ENCODE results near the gene SCARB1. TPM values are rescaled to one million over a fixed set of nuclear protein-coding genes. Genes with fewer than 3 reads are reported as not detected.

The SCARB1 gene
- total RNA-seq, 1 experiment from 2014 or later = 38.0 TPM

DNA sequence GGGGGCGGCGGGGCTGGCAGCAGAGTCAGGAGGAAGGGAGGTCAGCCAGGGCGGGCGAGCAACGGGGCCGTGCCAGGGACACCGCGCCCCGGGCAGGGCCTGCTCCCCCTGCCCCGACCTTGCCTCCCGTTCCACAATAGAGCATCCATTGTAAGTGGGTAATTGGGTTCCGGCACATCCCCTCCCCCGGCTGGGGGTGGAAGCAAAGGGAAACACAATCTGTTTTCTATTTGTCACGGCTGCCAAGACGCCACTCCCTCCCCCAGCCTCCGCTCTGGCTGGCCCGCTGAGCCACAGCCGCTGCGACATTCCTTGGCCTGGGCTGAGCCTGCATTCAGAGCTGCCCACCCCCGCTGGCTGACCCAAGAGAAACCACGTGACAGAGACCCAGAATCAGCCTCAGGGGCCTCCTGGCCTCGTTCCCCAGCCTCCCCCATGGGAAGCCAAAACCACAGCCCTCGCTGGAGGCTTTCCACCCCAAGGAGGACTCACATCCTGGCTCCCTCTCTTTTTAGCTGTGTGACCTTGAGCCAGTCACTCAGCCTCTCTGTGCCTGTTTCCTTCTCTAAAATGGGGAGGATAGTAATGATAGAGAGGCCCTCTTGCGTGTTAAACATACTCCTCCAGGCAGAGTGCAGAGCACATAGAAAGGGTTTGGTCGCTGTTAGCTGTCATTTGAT lies 117.6 kb downstream of the SCARB1 start:
- peak; percentile 96 for DNase-seq (ENCODE audit: low read depth)

DNA sequence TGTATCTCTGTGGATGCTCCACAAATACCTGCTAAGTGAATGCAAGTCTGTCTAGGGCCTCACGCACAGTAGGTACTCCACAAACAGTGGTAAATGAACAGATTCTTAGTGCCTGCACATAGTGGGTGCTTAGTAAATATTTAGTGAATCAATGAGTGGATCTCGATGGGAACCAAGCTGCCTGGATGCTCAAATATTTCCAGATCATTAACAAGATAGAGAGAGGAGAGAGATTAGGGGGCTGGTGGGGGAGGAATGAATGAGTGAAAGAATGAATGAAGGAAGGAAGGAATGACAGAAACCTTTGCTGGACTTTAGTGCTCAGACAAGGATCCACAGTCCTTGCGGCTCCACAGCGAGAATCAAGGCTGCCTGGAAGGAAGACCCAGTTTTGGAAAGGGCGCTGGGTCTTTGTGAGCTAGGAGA lies 118.2 kb downstream of the SCARB1 start:
- DNase-seq (ENCODE audit: low read depth) = no peak

DNA sequence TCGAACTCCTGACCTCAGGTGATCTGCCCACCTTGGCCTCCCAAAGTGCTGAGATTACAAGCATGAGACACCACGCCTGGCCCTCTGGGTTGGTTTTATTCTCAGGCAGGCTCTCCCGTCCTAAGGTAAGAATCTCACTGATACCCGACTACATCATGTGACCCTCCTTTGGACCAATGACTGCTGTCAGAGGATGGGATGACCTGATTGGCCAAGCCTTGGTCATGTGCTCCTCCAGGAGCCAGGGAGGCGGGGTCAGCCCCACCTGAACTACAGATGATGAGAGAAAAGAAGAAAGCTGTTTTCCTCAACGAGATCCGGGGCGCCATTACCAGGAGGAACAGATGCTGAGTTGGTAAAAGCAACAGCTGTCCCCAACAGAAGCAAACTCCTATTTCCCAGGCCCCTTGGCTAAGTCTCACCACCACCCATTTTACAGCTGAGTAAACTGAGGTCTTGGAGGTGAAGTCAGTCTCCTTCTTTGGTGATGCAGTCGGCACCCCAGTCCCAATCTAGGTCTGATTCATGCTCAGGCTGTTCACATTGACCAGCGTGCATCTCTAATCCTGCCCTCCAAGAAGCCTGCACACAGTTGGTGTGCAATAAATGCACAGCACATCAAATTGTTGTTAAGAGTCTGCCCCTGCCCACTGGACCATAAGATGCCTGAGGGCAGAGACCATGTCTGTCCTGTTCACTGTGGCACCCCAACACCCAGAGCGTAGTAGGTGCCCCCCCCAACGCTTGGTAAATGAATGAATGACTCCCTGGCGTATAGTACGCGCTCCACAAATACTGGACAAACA lies 118.8 kb downstream of the SCARB1 start:
- DNase-seq (ENCODE audit: low read depth) = peak; percentile 50

DNA sequence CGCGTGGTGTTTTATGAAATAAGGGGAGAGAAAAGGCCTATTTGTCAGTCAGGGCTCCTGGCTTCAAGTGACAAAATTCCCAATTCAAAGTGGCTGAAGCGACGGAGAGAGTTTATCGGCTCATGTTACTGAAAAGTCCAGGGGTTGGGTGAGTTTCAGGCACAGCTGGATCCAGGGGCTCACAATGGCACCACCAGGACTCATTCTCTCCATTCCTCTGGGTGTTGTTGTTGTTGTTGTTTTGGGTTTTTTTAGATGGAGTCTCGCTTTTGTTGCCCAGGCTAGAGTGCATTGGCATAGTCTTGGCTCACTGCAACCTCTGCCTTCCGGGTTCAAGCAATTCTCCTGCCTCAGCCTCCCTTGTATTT lies 119.4 kb downstream of the SCARB1 start:
- no peak for DNase-seq (ENCODE audit: low read depth)

DNA sequence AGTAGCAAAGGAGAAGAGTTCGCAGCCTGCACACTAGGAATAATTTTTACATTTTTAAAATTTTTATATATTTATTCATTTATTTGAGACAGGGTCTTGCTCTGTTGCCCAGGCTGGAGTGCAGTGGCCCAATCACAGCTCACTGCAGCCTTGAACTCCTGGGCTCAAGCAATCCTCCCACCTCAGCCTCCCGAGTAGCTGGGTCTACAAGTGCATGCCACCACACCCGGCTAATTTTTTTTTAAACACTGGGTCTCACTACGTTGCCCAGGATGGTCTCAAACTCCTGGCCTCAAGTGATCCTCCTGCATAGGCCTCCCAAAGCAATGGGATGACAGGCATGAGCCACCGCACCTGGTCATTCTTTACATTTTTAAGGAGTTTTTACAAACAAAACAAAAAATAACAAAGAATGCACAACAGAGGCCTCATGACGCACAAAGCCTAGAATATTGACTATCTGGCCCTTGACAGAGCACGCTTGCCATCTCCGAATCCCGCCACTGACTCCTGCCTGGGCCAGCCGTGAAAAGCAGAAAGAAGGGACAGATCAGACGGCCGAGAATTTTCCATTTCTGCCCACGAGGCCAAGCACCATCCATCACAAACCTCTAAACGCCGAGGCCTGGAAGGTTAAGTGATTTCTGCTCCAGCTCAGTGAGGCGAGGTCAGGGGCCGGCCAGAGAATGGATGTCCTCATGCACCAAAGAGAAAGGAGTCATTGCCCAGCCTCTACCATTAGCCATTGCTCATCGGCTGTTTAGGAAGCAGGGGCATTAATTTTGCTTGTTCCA lies 120.0 kb downstream of the SCARB1 start:
- no peak for DNase-seq (ENCODE audit: low read depth)

DNA sequence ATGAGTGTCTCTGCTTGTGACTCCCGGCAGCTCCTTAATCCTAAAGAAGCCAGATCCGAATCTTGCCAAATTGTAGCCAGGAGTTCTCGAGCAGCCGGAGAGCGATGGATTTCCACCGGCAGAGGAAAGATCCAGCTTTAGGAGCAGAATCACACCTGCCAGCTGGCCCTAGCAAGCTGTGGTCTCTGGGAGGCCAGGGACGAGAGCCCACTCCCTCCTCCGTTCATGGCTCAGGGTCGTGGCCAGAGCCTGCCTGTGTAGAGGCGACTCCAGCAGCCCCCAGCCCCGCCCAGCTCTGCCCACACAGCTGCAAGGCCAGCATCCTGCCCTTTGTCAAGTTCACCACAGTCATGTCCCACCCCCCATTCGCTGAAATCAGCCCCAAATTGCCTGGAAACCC lies 121.0 kb downstream of the SCARB1 start:
- DNase-seq (ENCODE audit: low read depth) = no peak

DNA sequence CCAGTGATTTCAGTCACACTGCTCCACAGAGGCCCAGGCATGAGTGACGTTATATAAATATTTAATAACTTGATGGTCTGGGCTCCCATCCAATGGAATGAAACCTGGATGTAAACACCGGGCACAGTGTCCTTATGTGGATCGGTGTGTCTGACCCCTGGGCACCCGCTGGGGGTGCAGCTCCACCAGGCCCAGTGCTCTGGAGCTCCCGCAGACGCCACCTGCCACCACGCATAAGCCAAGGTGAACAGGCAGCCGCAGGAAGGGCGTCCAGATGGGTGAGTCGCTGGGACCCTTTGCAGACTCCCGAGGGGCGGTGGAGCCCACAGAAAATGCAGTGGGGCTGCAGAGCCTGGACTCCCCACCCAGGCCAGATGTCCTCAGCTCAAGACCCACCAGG lies 121.6 kb downstream of the SCARB1 start:
- no peak for DNase-seq (ENCODE audit: low read depth)

DNA sequence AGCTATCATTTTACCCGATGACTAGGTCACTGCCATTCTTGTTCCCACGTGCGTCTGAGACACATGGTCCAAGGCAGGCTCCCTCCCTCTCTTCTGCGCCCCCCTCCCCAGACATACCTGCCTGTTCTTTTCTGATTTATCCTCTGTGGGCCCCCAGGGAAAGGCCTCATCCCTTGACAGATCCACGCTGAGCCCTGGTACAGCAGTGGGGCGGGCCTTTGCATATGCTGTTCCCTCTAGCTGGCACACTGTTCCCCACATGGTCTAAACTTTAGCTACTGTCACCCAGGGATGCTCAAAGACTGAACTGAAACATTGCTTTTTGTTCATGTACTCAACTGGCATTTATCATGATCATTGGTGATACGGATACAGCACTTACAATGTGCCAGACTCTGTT lies 122.5 kb downstream of the SCARB1 start:
- DNase-seq (ENCODE audit: low read depth) = no peak

DNA sequence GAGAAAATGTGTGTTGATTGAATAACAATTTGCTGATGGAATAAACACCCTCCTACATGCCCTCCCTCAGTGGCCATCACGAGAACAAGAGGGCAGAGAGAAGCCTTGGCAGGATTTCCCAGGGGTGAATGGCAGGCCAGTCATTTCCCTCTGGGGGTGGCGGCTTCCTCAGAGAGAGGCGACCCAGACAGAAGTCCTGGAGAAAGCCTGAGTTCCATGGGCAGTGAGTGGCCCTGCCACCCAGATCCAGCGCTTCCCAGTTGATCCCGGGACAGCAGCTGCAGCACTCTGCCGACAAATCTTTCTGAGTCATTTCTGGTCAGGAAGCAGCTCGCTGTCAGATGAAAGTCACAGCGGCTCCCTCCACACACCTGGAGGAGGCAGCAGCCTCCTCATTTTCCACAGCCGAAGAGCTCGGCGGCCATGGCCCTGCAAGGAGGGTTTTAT lies 123.0 kb downstream of the SCARB1 start:
- DNase-seq (ENCODE audit: low read depth) = peak; percentile 81

DNA sequence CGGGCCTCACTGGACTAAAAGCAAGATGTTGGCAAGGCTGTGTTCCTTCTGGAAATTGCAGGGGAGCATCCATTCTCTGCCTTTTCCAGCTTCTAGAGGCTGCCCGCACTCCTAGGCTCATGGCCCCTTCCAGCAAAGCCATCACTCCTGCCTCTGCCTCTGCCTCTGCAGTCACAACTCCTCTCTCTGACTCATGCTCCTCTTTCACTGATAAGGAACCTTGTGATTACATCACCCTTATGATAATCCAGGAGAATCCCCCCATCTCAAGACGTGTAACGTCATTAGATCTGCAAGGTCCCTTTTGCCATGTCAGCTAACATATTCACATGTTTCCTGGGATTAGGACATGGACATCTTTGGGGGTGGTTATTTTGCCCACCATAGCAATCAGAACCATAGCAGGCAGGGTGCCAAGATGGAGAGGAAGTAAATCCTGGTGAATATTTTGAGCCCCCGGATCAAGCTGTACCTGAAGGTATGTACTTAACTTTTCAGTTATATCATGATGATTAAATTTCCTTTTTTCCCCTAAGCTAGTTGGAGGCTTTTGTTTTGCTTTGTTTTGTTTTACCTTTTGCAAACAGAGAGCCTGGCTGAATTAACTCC lies 123.6 kb downstream of the SCARB1 start:
- no peak for DNase-seq (ENCODE audit: low read depth)

DNA sequence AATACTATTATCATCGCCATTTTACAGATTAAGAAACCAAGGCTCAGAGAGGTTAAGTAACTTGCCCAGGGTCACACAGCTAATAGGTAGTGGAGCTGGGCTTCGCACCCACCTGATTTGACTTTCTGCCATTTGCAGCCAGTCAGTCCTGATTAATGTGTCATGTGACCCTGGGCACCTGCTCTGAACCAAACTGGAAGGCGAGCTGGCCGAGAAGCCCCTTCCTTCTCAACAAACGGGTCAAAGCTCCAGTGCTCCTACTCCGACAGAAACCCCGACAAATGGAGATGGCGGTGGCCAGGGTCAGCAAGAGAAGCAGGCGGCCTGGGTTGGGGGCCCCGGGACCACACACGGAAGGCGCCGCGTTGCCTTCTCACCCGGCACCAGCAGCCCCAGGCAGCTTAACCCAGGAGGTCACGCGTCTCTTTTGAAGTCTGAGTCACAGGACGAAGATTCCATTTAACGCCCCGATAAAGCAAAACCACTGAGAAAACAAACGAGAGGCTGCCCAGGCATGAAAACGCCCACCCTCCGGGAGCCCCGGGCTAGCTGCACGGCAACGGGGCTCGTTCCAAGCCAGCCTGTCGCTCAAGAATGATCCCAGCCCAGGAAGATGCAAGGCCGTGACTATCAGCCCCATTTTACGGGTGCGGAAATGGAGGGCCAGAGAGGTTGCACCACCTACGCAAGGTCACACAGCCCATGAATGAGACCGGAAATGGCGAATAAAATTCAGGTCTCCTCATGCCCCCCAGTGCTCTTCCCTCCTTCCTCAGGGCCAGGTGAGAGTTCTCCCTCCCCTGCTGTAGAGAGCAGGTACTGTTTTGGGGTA lies 124.8 kb downstream of the SCARB1 start:
- DNase-seq (ENCODE audit: low read depth) = peak; percentile 73

DNA sequence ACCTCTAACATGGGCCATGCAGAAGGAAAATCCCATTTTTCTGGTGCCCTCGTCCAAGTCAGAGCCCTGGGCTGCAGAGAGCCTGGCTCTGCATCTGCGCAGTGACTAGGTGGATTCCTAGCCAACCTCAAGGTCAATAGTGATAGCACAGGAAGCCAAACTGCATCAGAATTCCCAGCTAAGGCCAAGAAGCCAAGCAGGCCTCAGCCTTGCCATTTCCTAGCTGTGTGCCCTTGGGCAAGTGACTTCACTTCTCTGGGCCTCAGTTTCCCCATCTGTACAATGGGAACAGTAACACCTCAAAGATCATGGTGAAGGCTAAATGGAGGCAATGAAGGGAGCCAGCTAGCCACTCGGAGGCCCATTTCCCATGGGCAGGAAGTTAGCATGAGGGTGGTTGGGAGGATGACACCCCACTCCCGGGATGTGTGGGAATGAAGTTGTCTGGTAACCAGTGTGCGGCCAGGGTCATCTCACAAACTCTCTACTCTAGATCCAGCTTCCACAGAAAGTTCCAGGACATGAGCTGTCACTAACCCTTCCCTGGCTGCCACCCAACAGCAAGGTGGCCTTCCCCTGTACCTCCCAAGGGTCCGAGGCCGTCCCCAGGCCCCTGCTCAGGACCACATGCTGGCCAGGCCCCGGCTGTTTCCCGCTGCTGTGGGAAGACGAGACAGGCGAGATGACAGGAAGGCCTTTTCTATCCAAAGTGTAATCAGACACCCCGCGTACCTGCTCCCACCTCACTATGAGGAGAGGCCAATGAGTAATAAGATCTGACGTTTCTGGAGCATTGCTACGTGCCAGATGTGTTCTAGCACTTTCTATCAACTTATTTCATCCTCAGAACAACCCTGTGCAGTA lies 125.7 kb downstream of the SCARB1 start:
- DNase-seq (ENCODE audit: low read depth) = no peak

DNA sequence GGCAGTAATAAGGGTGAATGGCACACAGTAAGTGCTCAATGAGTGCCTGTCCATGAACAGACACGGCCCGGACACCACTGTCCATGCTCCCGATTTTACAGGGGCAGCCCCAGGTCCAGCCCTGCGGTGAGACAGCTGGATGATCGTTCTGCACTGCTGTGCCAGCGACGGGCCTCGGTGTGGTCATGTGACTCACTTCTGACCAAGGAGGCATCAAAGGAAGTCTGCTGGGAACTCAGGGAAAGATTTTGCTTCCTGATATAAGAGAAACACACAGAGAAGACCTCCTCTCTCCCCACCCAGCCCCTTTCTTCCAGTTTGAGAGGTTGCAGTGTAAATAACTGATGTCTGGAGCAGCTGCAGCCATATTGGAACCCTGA lies 126.6 kb downstream of the SCARB1 start:
- no peak for DNase-seq (ENCODE audit: low read depth)

DNA sequence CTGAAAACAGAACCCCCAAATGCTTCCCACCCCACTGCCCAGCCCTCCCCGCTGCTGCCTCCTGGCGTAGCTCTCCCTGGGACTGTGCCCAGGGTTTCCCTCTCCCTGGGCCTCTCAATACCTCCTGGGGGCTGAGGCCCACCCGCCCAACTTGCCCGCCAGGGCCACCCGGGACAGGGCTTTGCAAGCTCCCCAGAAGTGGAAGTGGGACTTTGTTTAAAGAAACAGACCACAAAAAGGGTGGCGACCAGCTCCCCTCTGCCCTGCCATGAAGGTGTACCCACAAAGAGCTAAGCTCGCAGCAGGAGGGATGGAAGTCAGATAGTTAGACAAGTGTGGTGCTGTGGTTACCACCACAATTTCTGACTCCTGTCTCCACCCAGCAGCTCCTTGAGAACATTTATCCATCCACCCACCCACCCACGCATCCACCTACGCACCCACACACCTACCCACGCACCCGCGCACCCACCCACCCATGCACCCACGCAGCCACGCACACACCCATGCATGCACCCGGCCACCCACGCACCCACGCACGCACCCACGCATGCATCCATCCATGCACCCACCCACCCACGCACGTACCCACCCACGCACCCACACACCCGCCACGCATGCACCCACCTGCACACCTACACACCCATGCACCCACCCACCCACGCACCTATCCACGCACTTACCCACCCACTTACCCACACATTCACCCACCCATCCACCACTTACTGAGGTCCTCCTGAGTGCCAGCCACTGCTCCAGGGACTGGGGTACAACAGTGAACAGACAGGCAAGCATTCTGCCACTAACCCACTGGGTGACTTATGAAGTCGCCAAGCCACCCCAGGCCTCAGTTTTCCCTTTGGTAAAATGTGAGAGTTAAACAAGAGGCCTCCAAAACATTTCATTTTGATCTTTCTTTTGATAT lies 127.3 kb downstream of the SCARB1 start:
- no peak for DNase-seq (ENCODE audit: low read depth)

DNA sequence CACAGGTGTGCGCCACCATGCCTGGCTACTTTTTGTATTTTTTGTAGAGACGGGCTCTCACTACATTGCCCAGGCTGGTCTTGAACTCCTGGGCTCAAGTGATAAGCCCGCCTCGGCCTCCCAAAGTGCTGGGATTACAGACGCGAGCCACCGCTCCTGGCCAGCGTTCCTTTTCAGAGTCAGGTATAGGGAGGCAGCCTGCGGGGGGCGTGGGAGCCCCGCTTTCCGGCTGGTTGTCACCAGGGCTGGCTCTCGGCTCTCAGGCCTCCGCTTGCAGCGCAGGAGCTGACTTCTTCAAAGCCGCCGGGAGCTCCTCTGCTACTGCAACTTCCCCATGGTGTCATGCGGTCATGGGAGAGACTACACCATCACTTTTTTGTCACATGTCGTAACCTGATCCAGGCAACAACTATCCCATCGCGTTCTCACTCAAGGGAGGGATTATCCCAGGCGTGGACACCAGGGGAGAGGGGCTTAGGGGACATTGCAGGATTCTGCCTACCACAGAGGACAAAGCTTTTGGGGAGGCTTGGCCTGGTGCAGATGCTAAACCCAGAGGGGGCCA lies 129.4 kb downstream of the SCARB1 start:
- DNase-seq (ENCODE audit: low read depth) = no peak

DNA sequence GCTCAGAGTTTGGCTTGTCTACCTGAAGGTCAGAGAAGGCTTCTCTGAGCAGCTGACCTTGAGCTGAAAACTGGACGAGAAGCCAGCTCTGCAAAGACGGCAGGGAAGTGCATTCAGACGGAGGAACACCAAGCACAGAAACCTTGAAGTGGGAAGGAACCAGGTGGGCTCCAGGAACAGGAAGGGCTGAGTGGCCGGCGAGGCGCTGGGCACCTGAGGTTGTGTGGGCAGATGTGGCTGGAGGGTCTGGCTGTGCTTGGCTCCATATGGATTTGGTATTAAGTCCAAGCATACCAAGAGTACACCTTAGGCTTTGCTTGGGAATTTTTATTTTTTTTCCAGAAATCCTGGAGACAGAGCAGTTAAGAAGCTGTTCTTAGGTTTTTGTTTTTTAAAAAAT lies 130.6 kb downstream of the SCARB1 start:
- DNase-seq (ENCODE audit: low read depth) = no peak

DNA sequence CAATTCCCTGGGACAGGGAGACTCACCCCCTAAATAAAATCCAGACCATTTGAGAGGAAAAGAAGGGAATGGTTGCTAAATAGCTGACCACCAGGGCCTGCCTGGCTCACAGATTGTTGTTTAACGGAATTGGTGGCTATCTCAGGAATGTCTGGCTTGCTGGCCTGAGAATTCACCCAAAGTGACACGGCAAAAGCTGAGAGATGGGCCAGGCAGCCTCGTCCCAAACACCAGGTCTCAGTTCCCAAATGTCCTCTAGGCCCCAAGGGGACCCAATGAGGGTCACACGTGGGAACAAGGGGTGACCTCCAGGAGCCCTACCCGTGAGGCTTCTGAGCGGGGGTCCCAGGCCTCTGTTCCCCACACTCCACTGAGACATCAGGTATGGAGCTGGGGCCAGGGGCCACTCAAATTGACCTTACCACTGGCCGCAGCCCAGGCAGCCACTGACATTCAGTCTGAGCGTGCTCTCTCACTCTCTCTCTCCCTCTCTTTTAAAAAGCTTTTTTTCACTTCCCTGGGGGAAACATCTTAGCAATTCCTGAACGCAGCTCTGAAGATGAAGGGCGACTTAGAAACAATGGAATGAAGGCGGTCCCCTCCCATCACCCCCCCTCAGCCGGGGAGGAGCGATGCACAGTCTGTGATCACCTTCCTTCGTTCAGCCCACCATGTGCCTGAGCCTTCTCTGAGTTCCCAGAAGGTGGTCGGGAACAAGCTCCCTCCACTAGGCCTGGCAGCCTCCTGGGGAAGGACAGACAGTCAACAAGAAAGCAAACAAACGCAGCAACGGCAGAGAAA lies 131.2 kb downstream of the SCARB1 start:
- DNase-seq (ENCODE audit: low read depth) = no peak

DNA sequence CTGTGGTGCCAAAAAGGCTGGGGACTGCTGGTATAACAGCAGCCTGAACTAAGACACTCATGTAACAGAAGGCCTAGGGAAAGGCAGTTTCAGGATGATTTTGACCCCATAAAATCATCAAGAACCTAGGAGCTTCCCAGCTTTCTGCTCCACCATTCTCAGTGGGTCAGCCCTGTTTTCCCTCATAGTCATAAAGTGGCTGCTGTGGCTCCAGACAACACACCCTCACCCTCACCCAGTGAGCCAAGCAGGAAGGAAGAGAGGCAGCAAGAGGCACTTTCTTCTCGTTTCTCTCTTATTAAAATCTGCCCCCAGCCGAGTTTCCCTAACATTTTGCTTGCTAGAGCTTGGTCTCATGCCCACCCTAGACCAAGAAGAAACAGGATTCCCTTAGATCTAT lies 131.8 kb downstream of the SCARB1 start:
- DNase-seq (ENCODE audit: low read depth) = no peak
